Measurements from ENCODE around the gene PET117.
A peak's percentile ranks its signal among the peaks of the same experiment; 100 is the strongest.

PET117 gene

DNA sequence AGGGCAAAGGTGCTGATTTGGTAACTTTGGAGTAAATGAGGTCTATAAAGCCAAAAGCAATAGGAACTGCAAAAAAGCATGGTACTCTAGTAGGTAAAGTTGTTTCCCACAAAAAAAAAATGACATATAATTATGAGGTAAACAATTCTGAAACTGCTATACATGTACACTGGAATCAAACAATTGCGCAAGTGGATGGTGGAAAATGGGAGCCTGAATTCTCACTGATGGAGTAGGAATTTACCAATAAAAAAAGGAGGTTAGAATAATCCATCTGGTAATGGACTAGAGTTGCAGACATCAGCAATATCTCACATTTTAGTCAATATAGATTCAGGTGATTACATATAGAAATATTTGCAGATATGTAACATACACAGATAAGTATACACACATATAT, 5.0 kb upstream of the PET117 start:
- no peaks in the 10 kb centered on the region for H3K36me3 Mint-ChIP-seq (ENCODE audit: low read depth)
- H3K27ac Mint-ChIP-seq: no peak overlapping the region
- H3K9me3 Mint-ChIP-seq: no peaks in the 10 kb centered on the region
- no peak overlapping the region for H3K4me3 Mint-ChIP-seq
- peaks cover 8% of the 10 kb centered on the region for H3K27me3 Mint-ChIP-seq (ENCODE audit: low read depth)
- H3K4me1 Mint-ChIP-seq: no peaks in the 10 kb centered on the region
- TF ChIP-seq, protein P1, sequence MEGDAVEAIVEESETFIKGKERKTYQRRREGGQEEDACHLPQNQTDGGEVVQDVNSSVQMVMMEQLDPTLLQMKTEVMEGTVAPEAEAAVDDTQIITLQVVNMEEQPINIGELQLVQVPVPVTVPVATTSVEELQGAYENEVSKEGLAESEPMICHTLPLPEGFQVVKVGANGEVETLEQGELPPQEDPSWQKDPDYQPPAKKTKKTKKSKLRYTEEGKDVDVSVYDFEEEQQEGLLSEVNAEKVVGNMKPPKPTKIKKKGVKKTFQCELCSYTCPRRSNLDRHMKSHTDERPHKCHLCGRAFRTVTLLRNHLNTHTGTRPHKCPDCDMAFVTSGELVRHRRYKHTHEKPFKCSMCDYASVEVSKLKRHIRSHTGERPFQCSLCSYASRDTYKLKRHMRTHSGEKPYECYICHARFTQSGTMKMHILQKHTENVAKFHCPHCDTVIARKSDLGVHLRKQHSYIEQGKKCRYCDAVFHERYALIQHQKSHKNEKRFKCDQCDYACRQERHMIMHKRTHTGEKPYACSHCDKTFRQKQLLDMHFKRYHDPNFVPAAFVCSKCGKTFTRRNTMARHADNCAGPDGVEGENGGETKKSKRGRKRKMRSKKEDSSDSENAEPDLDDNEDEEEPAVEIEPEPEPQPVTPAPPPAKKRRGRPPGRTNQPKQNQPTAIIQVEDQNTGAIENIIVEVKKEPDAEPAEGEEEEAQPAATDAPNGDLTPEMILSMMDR (IDR thresholded peaks at IDR 0.05; ENCODE audit: unreplicated experiment in 3 of 3): no peak

DNA sequence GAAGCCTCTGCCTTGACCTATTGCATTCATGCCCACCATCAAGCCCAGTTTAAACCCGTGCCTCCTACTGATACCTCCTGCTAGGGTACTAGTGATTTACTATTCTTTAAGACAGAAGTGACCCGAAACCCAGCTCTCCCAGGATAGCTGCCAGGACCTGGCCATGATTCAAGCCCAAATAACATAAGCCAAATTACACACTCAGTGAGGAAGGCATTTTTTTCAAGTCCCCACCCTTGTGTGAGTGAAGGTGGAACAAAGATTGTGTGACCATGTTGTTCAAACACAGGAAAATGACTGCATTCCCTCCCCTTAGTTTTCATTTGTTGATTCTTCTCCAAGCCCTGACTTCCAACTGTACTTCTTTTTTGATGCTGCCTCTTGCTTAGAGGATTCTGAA, 3.7 kb upstream of the PET117 start:
- peaks cover 8% of the 10 kb centered on the region for H3K27me3 Mint-ChIP-seq (ENCODE audit: low read depth)
- H3K9me3 Mint-ChIP-seq: no peaks in the 10 kb centered on the region
- no peak overlapping the region for H3K27ac Mint-ChIP-seq
- TF ChIP-seq, protein P1 (IDR thresholded peaks at IDR 0.05; ENCODE audit: unreplicated experiment in 3 of 3): no peak
- H3K4me1 Mint-ChIP-seq: peaks cover 4% of the 10 kb centered on the region
- no peaks in the 10 kb centered on the region for H3K36me3 Mint-ChIP-seq (ENCODE audit: low read depth)
- H3K4me3 Mint-ChIP-seq: no peak overlapping the region

DNA sequence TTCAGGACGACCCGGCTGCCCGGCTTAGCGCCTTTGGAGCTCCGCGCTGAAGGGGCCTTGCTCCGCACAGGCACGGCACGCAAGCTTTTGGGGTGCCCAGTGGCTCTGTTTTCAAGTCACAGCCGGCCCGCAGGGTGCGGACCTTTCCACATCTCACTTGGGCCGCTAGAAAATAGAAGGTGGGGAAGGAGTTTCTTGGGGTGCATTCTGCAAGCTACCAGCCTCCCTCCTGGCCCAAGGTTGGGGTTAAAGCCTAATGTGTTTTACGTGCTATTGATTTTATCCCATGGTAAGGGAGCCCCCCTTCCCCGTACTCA, 561 bp downstream of the PET117 start:
- H3K27ac Mint-ChIP-seq: peak overlapping the region; percentile 27 to 73 (median 58)
- peaks cover 24% of the 10 kb centered on the region for H3K4me1 Mint-ChIP-seq
- no peaks in the 10 kb centered on the region for H3K27me3 Mint-ChIP-seq (ENCODE audit: low read depth)
- H3K9me3 Mint-ChIP-seq: no peaks in the 10 kb centered on the region
- H3K4me3 Mint-ChIP-seq: peak overlapping the region; percentile 91 to 94 (median 93)
- peaks cover 9% of the 10 kb centered on the region for H3K36me3 Mint-ChIP-seq (ENCODE audit: low read depth)
- TF ChIP-seq, protein P1 (IDR thresholded peaks at IDR 0.05; ENCODE audit: unreplicated experiment in 3 of 3): no peak

DNA sequence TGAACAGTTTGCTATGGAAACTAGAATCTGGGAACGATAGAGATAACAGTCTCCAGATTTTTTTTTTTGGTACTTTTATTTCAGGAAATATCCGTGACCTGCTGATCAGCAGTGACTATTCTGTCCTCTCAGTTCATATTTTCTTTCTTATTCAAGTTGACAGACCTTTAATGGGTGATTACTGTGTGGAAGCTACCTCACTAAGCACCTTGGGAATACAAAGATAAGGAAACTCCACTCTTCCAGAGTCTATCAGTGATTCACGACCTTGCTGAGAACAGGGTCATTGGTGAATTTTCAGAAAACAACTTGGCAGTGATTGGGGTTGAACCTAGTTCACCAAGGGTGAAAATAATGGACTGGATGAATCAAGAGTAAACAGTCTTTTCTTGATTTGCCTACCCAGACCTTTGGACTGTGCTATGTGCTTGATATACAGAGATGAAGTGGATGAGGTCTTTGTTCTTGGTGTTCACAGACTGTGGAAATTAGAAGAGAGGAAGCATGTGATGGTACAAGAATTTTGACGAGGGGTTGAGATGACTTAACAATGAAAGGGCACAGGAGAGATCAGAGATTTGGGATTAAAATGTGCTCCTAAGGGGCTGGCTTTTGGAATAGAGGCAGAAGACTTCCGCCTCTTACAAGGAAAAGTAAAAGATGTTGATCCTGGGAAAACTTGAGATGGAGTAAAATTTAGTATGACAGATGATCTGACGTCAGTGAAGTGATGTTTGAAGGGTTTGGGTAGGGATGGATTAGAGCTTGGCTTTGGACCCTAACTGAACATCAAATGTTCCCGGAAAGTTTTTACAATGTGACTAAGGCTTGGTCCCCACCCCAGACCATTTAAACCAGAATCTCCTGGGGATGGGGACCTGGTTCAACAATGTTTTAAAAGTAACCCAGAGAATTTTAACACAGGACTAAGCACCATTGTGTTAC, 1.2 kb downstream of the PET117 start:
- H3K4me3 Mint-ChIP-seq: peak overlapping the region; percentile 91 to 94 (median 93)
- H3K36me3 Mint-ChIP-seq (ENCODE audit: low read depth): peaks cover 9% of the 10 kb centered on the region
- no peaks in the 10 kb centered on the region for H3K27me3 Mint-ChIP-seq (ENCODE audit: low read depth)
- TF ChIP-seq, protein P1 (IDR thresholded peaks at IDR 0.05; ENCODE audit: unreplicated experiment in 3 of 3): no peak
- H3K4me1 Mint-ChIP-seq: peaks cover 24% of the 10 kb centered on the region
- H3K27ac Mint-ChIP-seq: peak overlapping the region; percentile 27 to 73 (median 58)
- no peaks in the 10 kb centered on the region for H3K9me3 Mint-ChIP-seq

DNA sequence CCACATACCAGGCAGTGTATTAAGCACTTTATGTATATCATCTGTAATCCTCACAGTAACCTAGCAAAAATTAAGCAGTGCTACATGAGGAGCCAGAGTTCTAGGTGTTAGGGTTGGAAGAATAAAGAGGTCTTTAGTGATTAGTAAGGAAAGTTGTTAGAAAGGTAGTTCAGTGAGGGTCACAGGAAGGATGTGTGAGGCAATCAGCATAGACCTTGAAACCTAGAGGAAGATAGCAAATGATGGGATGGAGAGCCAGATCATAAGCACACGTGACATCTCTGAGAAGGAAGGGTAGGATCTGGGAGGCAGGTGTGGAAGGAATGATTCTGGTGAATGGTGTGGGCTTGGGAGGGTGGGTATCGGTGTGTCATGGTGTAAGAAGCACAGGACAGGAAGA, 2.2 kb downstream of the PET117 start:
- H3K9me3 Mint-ChIP-seq: no peaks in the 10 kb centered on the region
- TF ChIP-seq, protein P1 (IDR thresholded peaks at IDR 0.05; ENCODE audit: unreplicated experiment in 3 of 3): no peak
- no peak overlapping the region for H3K27ac Mint-ChIP-seq
- no peaks in the 10 kb centered on the region for H3K27me3 Mint-ChIP-seq (ENCODE audit: low read depth)
- peaks cover 24% of the 10 kb centered on the region for H3K4me1 Mint-ChIP-seq
- peak overlapping the region; percentile 91 to 94 (median 93) for H3K4me3 Mint-ChIP-seq
- peaks cover 16% of the 10 kb centered on the region for H3K36me3 Mint-ChIP-seq (ENCODE audit: low read depth)

Measured in nephron (organoid).